Activated gamma-delta T cell (primary cell): ENCODE results near the gene ZSCAN9.

Source experiments
- DNase-seq: peaks from one replicate; lab custom pipeline; 2025; lab: John Stamatoyannopoulos, UW

ZSCAN9 gene

GRCh38 chr6:28220257-28221133 is 4.6 kb upstream of the ZSCAN9 start:
- no peak for DNase-seq

GRCh38 chr6:28224131-28225055 is 682 bp upstream of the ZSCAN9 start:
- no peak for DNase-seq

- no peak for DNase-seq
Measured at GRCh38 chr6:28226460-28226859, 1.4 kb downstream of the ZSCAN9 start.

GRCh38 chr6:28232785-28233184 is 7.7 kb downstream of the ZSCAN9 start:
- no peak for DNase-seq

- DNase-seq, result no peak
Measured at GRCh38 chr6:28235912-28236452, 10.9 kb downstream of the ZSCAN9 start.

- DNase-seq, result no peak
Measured at GRCh38 chr6:28239636-28240035, 14.6 kb downstream of the ZSCAN9 start.

- no peak for DNase-seq
Measured at GRCh38 chr6:28240471-28240870, 15.4 kb downstream of the ZSCAN9 start.

- no peak for DNase-seq
Measured at GRCh38 chr6:28243946-28244345, 18.9 kb downstream of the ZSCAN9 start.

GRCh38 chr6:28245206-28245941 is 20.3 kb downstream of the ZSCAN9 start:
- no peak for DNase-seq

GRCh38 chr6:28248916-28249315 is 23.8 kb downstream of the ZSCAN9 start:
- DNase-seq, result no peak

GRCh38 chr6:28250747-28251146 is 25.7 kb downstream of the ZSCAN9 start:
- DNase-seq, result no peak

GRCh38 chr6:28251661-28252008 is 26.6 kb downstream of the ZSCAN9 start:
- DNase-seq, result no peak

GRCh38 chr6:28252009-28252975 is 27.2 kb downstream of the ZSCAN9 start, which contains the start of gene ZKSCAN4:
Gene ZKSCAN4, minus strand, starts transcription at chr6:28252269. Its CDS starts 289 bp downstream, at chr6:28251980.
- no peak for DNase-seq

- DNase-seq, result no peak
Measured at GRCh38 chr6:28254121-28254519, 29.0 kb downstream of the ZSCAN9 start.

GRCh38 chr6:28257042-28257441 is 32.0 kb downstream of the ZSCAN9 start:
- DNase-seq, result no peak

- DNase-seq, result no peak
Measured at GRCh38 chr6:28258877-28259777, 34.1 kb downstream of the ZSCAN9 start, which contains the start of gene NKAPL. Gene NKAPL, plus strand, starts transcription at chr6:28259297. Its CDS starts 75 bp downstream, at chr6:28259372.

- no peak for DNase-seq
Measured at GRCh38 chr6:28263922-28264321, 38.8 kb downstream of the ZSCAN9 start.

- DNase-seq, result no peak
Measured at GRCh38 chr6:28264834-28265401, 39.8 kb downstream of the ZSCAN9 start.

- DNase-seq, result no peak
Measured at GRCh38 chr6:28266563-28266961, 41.5 kb downstream of the ZSCAN9 start.
